ENCODE measurements around the gene OTUD1.
A peak's percentile ranks its signal among the peaks of the same experiment; 100 is the strongest.

Gene OTUD1

DNA sequence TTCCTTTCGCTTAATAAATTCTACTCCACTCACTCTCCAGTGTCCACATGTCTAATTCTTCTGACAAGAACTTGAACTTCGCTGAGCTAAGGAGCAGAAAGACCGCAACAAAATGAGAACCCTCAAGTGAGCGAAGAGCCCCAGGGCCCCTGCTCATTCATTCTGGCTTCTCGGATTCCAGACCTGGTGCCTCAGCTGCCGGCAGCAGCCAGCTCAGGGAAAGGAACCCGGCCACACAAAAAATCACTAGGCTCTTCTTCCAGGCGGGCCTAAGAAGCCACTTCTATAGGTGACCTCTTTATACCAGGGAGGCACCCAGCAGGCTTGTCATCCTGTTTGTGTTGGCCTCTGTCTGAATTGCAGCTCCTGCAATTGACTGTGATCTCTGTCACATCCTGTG is 33.3 kb downstream of the OTUD1 start:
- DNase-seq: no peak

GRCh38 chr10:23474081-23474480 is 35.2 kb downstream of the OTUD1 start:
- no peak for DNase-seq

- peak; percentile 28 for DNase-seq
Measured at GRCh38 chr10:23474626-23475025, 35.8 kb downstream of the OTUD1 start.

DNA sequence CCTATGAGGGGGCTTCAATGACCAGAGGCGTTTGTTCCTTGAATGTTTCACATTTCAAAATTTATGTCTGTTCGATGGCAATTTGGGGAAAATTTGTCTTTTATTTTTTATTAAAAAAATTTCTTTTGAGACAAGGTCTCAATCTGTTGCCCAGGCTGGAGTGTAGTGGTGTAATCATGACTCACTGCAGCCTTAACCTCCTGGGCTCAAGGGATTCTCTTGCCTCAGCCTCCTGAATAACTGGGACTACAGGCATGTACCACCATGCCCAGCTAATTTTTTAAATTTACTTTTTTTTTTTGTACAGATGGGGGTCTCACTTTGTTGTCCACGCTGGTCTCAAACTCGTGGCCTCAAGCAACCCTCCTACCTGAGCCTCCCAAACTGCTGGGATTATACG is 39.7 kb downstream of the OTUD1 start:
- DNase-seq: no peak

DNA sequence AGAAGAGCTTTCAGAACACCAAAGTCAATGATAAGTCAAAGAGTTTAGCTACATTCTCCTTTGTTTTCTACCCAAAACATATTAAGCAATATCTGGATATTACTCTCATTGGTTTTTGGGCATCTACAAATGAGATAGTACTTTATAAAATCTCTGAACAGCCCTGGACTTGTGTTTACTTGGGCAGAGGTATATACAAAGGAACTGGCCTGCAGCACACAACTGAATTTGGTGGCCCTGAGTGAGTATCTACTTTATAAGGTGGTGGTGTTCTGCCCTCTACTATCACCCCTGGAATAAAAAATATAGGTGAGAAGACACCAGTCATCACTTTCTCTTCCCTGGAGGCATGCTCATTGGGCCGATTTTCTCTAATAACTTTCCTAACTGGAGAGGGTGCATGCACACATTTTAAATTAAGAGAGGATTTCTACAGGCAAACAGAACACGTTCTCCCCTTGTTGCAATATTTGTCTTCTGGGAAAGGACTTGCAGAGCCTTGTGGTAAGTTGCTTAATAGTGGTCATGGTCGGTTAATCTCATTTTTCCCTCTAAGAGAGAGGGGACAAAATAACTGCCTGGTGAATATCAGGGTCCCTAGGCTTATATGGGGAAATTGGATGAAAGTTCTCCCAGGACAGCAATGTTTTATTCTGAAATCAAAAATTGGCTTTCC is 41.1 kb downstream of the OTUD1 start:
- no peak for DNase-seq

- DNase-seq: no peak
Measured at GRCh38 chr10:23481363-23481961, 42.6 kb downstream of the OTUD1 start.

GRCh38 chr10:23490115-23490514 is 51.2 kb downstream of the OTUD1 start:
- DNase-seq: no peak

Measured in suppressor macrophage treated with lipopolysaccharide for 4 hours (primary cell).